Activated T-helper 2 cell treated with anti-CD3 and anti-CD28 coated beads, Interferon-gamma antibody, Interleukin-2, Interleukin-4, amounts not matched to agents 10 μg/mL and 5 μg/mL and 100 μg/mL, durations not matched to agents 14 hours and 24 hours and 36 hours (primary cell): ENCODE data around the gene TLR2. TPM values are rescaled to one million over a fixed set of nuclear protein-coding genes. Genes with fewer than 3 reads are reported as not detected.

Experiments
- DNase-seq: peaks from one replicate; pipeline ENCODE4 v3.0.0; 2021; ENCODE audit warnings: low spot score
- H3K27ac Mint-ChIP-seq: one replicate; pipeline ENCODE4 v1.8.0; 2021; ENCODE audit warnings: mixed read lengths
- H3K27me3 Mint-ChIP-seq: one replicate; pipeline ENCODE4 v1.8.0; 2021; ENCODE audit warnings: low read depth, mixed read lengths
- H3K36me3 Mint-ChIP-seq: one replicate; pipeline ENCODE4 v1.8.0; 2021; ENCODE audit warnings: low read depth, mixed read lengths
- H3K4me1 Mint-ChIP-seq: one replicate; pipeline ENCODE4 v1.8.0; 2021; ENCODE audit warnings: low read depth, mixed read lengths
- H3K4me3 Mint-ChIP-seq: one replicate; pipeline ENCODE4 v1.8.0; 2021; ENCODE audit warnings: low read depth, mild to moderate bottlenecking, moderate library complexity, mixed read lengths
- H3K9me3 Mint-ChIP-seq: one replicate; pipeline ENCODE4 v1.8.0; 2021; ENCODE audit warnings: mixed read lengths
- intact Hi-C: fragments of 100-400 bp; cut with micrococcal nuclease; formaldehyde crosslinking; loops from one replicate; pipeline ENCODE4 v1.15.1; 2023
- total RNA-seq: library from RNA; stranded (reverse); gene quantifications from 2 replicates; pipeline ENCODE4 v1.2.3, GENCODE V29; 2022

TLR2 gene
- total RNA-seq, 1 donor from 2014 or later, result 1.1 TPM

DNA sequence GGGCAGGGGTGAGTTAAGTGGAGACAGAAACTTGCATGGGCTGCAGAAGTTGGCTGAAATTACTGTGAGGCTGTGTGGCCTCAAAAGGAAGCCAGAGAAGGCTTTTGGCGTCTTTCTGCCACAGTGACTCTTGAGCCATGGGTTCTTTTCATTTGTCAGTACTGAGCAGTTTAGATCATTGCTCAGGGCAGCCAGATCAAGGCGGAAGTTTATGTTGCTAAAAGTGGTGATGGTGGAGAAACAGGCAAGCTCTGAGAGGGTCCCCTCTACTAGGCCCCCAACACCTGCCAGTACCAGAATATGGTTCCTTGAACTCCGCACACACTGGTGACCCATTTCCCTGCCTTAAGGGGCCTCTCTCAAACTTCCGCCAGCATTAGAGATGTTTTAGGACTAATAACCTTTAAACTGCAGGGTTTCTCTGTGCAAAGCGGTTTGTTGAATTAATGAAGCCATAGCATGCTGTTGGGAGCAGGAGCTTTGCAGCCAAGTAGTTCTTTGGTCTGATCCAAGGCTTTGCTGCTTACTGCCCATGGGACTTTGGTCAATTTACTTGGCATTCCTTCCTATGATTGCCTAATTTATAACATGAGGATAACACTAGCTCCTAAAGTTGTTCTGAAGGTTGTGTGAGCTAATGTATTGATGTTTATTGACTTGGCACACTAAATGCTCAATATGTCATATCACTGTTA, 41.2 kb downstream of the TLR2 start:
- Mint-ChIP-seq H3K4me1 (no peaks in the 10 kb centered on the region), H3K4me3 (no peak overlapping the region)
- intact Hi-C loops, result no loop called here

DNA sequence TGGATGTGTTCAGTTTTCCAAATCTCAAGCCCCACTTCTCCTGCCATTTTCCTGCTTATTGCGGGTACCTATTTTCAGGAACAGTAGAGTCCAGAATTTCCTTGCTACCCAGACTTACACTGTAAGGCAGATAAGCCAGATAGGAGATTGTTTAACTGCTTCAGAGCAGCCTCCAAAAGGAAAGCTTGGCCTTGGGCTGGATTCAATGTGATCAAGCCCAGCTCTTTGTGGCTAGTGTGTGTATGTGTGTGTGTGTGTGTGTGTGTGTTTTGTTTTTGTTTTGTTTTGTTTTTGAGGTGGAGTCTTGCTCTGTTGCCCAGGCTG, 41.7 kb downstream of the TLR2 start:
- Mint-ChIP-seq H3K27ac (no peak overlapping the region), H3K27me3 (peaks cover 41% of the 10 kb centered on the region), H3K4me1 (no peaks in the 10 kb centered on the region), H3K36me3 (no peaks in the 10 kb centered on the region), H3K9me3 (no peaks in the 10 kb centered on the region), H3K4me3 (no peak overlapping the region)
- no peak for DNase-seq
- intact Hi-C loops, result no loop called here

More for the DNA sequence above, 41.2 kb downstream of the TLR2 start:
- no peaks in the 10 kb centered on the region for H3K9me3 Mint-ChIP-seq
- H3K36me3 Mint-ChIP-seq, result no peaks in the 10 kb centered on the region
- no peak for DNase-seq
- H3K27ac Mint-ChIP-seq, result no peak overlapping the region
- H3K27me3 Mint-ChIP-seq, result peaks cover 40% of the 10 kb centered on the region

DNA sequence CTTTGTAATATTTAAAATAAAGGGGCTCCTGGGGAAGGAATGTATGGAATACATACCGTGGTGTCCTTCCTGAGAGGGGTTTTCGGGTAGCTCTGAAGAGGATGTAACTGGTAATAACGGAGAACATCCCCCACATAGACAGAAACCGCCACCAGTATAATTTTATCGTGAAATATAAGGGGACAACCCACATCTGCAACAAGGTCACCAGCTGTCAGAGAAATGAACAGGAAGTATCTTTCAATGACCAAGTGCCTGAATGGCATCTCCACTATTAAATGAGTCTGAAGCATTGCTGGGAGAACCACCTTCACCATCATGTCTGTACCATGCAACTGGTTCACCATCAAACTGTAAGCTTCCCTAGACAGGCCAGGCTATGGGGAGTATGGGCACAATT, 44.1 kb downstream of the TLR2 start:
- peaks cover 45% of the 10 kb centered on the region for H3K27me3 Mint-ChIP-seq
- no peaks in the 10 kb centered on the region for H3K9me3 Mint-ChIP-seq
- no peak for DNase-seq
- no peaks in the 10 kb centered on the region for H3K4me1 Mint-ChIP-seq
- H3K4me3 Mint-ChIP-seq, result no peak overlapping the region
- intact Hi-C loops, result no loop called here
- no peak overlapping the region for H3K27ac Mint-ChIP-seq
- H3K36me3 Mint-ChIP-seq, result no peaks in the 10 kb centered on the region

DNA sequence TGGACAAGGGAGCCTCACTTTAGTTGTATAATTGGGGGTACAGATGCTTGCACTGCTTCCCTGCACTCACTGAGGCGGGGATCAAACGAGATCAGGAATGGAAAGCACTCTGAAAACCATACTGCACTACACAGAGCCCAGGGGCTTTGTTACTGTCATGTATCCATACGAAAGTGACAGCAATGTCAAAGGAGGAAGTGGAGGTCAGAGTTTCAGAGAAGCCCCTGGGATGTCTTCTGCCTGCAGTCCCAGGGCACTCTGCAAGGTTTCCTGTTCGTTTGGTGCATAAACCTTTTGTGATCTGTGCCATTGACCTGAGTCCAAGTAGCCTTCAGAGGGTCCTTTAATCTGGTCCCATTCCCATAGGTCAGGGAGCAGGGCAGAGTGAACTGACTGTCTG, 44.6 kb downstream of the TLR2 start:
- Mint-ChIP-seq H3K27ac (no peak overlapping the region), H3K4me3 (no peak overlapping the region), H3K36me3 (no peaks in the 10 kb centered on the region), H3K9me3 (no peaks in the 10 kb centered on the region), H3K27me3 (peaks cover 47% of the 10 kb centered on the region), H3K4me1 (peaks cover 5% of the 10 kb centered on the region)
- no peak for DNase-seq
- intact Hi-C loops, result no loop called here

DNA sequence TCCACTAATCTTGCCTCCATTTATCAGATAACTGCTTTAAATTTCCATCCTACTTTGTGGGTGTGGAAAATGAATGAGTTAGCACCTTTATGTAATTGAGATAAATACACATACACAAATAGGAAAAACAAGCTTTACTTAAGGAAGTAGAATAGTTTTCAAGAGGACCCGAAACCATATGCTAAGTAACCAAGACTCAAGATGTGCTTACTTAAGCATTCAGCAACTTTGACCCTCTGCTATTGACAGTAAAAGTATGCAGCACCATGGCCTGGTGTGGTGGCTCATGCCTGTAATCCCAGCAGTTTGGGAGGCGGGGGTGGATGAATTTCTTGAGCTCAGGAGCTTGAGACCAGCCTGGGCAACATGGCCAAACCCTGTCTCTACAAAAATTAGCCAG, 45.8 kb downstream of the TLR2 start:
- intact Hi-C loops, result no loop called here
- H3K36me3 Mint-ChIP-seq, result no peaks in the 10 kb centered on the region

DNA sequence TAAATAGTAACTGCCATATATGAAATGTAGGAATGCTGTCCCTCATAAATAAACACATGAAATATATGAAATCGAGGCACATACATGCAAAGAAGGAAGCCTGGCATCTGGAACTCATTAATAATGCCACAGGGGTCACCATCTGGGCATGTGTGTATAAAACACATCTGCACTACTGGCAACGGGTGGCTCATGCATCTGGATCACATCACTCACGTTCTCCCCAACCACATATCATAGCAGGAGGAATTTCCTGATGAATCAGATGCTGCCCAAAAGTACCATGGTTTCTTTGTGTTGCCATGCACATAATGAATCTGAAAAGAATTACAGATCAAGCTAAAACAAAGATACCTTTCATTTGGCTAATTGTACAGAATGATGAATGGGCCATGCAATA, 47.2 kb downstream of the TLR2 start:
- Mint-ChIP-seq H3K36me3 (no peaks in the 10 kb centered on the region), H3K9me3 (no peaks in the 10 kb centered on the region), H3K27me3 (peaks cover 59% of the 10 kb centered on the region), H3K4me3 (no peak overlapping the region), H3K4me1 (peaks cover 22% of the 10 kb centered on the region), H3K27ac (no peak overlapping the region)
- intact Hi-C loops, result no loop called here
- DNase-seq, result no peak

More for the DNA sequence above, 45.8 kb downstream of the TLR2 start:
- peaks cover 47% of the 10 kb centered on the region for H3K27me3 Mint-ChIP-seq
- H3K4me1 Mint-ChIP-seq, result peaks cover 10% of the 10 kb centered on the region
- no peak for DNase-seq
- H3K4me3 Mint-ChIP-seq, result no peak overlapping the region
- H3K9me3 Mint-ChIP-seq, result no peaks in the 10 kb centered on the region
- H3K27ac Mint-ChIP-seq, result no peak overlapping the region

DNA sequence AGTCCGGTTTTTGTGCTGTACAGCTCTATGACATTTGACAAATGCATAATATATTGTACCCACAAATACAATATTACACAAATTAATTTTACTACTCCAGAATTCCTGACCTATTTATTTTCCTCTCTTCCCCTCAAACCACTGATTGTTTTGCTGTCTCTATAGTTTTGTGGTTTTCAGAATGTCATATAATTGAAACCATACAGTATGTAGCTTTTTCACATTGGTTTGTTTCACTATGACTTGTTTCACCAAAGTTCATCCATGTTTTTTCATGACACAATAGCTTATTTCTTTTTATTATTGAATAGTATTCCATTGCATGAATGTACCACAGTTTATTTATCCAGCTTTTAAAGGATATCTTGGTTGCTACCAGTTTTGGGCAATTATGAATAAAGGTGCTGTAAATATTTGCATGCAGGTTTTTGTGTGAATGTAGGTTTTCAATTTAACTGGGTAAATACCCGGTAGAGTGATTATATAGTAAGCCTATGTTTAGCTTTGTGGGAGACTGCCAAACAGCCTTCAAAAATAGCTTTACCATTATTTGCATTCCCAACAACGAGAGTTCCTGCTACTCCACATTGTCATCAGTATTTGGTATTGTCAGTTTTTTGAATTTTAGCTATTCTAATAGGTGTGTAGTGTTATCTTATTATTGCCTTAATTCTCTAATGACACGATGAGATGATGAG, 49.8 kb downstream of the TLR2 start:
- intact Hi-C loops, result loop anchor here (2.0 kb wide), 1 partner anchor 27 kb away; no protein-coding TSS in a partner anchor
- H3K27me3 Mint-ChIP-seq, result peaks cover 59% of the 10 kb centered on the region
- DNase-seq, result no peak
- no peak overlapping the region for H3K4me3 Mint-ChIP-seq
- peaks cover 23% of the 10 kb centered on the region for H3K4me1 Mint-ChIP-seq
- no peaks in the 10 kb centered on the region for H3K9me3 Mint-ChIP-seq
- H3K36me3 Mint-ChIP-seq, result no peaks in the 10 kb centered on the region
- no peak overlapping the region for H3K27ac Mint-ChIP-seq

DNA sequence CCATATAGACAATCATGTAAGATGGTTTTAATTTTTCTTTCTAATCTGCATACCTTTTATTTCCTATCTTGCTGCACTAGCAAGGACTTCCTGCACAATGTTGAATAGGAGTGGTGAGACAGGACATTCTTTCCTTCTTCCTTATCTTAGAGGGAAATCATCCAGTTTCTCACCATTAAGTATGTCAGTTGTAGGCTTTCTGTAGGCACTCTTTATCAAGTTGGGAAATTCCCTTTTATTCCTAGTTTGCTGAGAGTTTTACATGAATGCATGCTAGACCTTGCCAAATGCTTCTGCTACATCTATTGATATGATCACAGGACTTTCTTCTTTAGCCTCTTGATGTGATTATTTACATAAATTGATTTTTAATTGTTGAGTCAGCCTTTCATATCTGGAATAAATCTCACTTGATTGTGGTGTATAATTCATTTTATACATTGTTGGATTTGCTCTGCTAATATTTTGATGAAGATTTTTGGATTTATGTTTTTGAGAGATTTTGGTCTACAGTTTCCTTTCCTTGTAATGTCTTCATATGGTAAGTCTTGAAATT, 51.9 kb downstream of the TLR2 start:
- Mint-ChIP-seq H3K9me3 (peaks cover 6% of the 10 kb centered on the region), H3K27ac (no peak overlapping the region), H3K27me3 (peaks cover 55% of the 10 kb centered on the region), H3K4me3 (no peak overlapping the region), H3K36me3 (no peaks in the 10 kb centered on the region), H3K4me1 (peaks cover 23% of the 10 kb centered on the region)
- intact Hi-C loops, result loop anchor here (2.0 kb wide), 1 partner anchor 29 kb away; no protein-coding TSS in a partner anchor
- no peak for DNase-seq

DNA sequence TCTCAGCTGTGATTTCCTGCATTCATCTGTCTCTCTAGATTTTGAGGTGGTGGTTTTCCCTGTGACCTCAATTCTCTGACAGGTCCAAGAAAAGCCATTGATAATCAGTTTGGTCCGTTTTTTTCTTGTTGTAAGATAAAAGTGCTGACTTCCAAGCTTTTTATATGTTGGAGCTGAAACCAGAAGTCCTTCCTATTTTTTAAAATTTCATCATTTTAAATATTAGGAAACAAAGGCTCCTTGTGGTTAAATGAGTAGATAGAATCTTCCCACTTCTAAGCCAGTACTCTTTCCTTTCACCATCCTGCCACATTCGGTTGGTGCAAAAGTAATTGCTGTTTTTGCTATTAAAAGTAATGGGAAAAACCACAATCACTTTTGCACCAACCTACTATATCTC, 57.5 kb downstream of the TLR2 start:
- intact Hi-C loops, result no loop called here
- Mint-ChIP-seq H3K9me3 (peaks cover 6% of the 10 kb centered on the region), H3K27ac (no peak overlapping the region), H3K4me3 (no peak overlapping the region), H3K36me3 (no peaks in the 10 kb centered on the region), H3K4me1 (no peaks in the 10 kb centered on the region), H3K27me3 (peaks cover 21% of the 10 kb centered on the region)
- DNase-seq, result no peak

DNA sequence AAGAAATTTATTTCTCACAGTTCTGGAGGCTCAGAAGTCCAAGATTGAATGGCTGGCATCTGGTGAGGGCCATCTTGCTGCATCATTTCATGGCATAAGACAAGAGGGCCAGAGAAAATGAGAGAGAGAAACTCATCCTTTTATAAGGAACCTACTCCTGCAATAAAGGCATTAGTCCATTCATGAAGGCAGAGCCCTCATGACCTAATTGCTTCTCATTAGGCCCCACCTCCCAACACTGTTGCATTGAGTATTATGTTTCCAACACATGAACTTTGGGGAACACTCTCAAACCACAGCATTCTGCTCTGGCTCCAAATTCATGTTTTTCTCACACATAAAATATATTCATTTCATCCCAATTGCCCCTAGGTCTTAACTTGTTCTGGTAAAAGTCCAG, 61.6 kb downstream of the TLR2 start:
- Mint-ChIP-seq H3K36me3 (no peaks in the 10 kb centered on the region), H3K27me3 (peaks cover 32% of the 10 kb centered on the region), H3K9me3 (peaks cover 3% of the 10 kb centered on the region), H3K27ac (no peak overlapping the region), H3K4me3 (no peak overlapping the region), H3K4me1 (peaks cover 2% of the 10 kb centered on the region)
- intact Hi-C loops, result no loop called here
- no peak for DNase-seq

DNA sequence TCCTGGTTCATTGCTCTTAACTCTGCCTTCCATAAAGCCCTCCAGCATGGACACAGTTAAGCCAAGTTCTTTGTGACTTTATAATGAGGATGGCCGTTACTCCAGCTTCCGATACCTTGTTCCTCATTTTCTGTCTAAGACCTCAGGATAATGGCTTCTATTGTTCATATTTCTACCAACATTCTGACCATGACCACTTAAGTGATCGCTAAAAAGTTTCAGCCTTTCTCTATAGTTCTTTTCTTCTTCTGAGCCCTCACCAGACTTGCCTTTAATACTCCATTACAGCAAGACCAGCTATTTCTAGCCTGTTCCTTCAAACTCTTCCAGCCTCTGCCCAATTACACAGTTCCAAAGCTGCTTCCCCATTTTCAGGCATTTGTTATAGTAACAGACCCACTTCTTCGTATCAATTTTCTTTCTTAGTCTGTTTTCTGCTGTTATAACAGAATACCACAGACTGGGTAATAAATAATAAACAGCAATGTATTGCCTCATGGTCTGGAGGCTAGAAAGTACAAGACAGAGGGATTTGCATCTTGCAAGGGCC, 63.4 kb downstream of the TLR2 start:
- H3K4me3 Mint-ChIP-seq, result no peak overlapping the region
- intact Hi-C loops, result no loop called here
- H3K4me1 Mint-ChIP-seq, result peaks cover 2% of the 10 kb centered on the region
- no peaks in the 10 kb centered on the region for H3K36me3 Mint-ChIP-seq
- peaks cover 41% of the 10 kb centered on the region for H3K27me3 Mint-ChIP-seq
- DNase-seq, result no peak
- no peaks in the 10 kb centered on the region for H3K9me3 Mint-ChIP-seq
- H3K27ac Mint-ChIP-seq, result no peak overlapping the region

DNA sequence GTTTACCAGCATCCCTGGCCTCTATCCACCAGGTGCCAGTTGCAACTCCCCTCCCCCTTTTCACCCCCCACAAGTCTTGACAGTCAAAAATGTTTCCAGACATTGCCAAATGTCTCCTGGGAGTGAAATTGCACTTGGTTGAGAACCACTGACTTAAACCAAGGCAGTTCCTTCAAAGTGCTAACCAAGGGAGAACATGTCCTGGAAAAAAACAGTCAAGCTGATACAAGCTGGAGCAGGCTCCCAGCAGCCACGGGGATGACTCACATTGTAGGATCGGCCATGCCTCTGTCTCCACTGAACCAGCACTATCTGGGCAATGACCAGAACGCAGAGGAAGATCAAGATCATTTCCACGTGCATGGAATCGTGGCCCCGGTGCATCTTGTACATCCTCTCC, 64.3 kb downstream of the TLR2 start:
- Mint-ChIP-seq H3K27ac (no peak overlapping the region), H3K4me1 (peaks cover 2% of the 10 kb centered on the region), H3K27me3 (peaks cover 42% of the 10 kb centered on the region), H3K9me3 (no peaks in the 10 kb centered on the region), H3K4me3 (no peak overlapping the region), H3K36me3 (no peaks in the 10 kb centered on the region)
- intact Hi-C loops, result no loop called here
- DNase-seq, result no peak

DNA sequence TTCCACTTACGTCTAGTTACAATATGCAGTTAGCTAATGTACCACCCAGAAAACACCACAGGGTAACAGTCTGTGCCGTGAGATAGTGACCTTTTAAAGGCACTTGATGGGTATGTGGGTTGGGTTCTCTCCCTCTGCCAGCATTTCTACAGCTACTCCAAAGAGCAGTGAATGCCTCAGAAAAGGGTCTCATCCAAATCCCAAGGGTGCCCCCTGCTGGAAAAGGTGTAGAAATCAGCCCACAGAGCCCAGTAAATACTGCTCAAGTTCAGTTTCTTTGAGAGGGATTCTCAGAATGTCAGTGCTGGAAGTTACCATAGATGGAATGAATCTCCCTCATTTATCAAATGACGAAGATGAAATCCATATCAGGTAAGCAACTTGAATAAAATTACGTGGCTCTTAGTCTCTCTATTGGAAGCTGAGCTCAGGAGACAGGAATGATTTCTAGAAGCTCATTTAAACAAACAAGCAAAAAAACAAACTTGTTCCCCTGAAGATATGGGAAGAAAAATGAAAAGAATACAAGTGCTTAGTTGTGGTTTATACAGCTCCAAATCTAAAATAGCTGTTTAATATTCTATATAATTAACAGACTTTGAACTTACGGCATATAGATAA, 66.2 kb downstream of the TLR2 start:
- Mint-ChIP-seq H3K9me3 (no peaks in the 10 kb centered on the region), H3K4me3 (no peak overlapping the region), H3K27me3 (peaks cover 43% of the 10 kb centered on the region), H3K36me3 (no peaks in the 10 kb centered on the region), H3K27ac (no peak overlapping the region), H3K4me1 (peaks cover 3% of the 10 kb centered on the region)
- DNase-seq, result peak; percentile 51
- intact Hi-C loops, result loop anchor here (2.0 to 10.0 kb wide), 3 partner anchors 108 to 596 kb away; no protein-coding TSS in a partner anchor
